HG02678 (cell line): Measurements from ENCODE around the gene TDRD3.
"Not testable (repeated sequence)": the region's sequence is repeated elsewhere in the genome, so short reads cannot be mapped to it uniquely, and the experiment has no call there.

Experiments
- ATAC-seq: cut with Tn5 transposase; IDR thresholded peaks from one replicate; pipeline ENCODE4 v1.9.1; 2021; ENCODE audit warnings: mild to moderate bottlenecking, moderate library complexity; ENCODE audit not compliant: unreplicated experiment

The TDRD3 gene

DNA sequence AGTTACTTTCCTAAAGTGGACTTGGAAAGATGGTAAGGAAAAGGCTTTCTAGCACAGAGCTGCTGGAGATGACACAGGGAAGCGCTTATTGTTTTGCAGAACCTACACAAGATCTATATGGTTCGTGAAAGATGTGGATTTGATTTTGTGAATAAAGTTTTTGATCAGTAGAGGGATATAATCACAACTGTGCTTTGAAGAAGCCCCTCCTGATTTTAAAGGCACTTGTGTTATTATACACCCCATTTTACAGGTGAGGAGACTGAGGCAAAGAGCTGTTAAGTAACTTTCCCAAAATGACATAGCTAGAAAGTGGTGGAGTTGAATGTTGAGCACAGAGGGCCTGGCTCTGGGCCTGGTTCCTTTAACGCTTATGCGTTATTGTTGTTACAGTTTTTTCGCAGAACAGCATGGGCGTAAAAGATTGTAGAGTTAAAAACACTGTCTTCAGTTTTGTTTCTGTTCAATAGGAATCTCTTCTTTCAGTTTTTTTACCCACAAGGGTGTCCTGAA is 1.4 kb downstream of the TDRD3 start:
- no peak for ATAC-seq

DNA sequence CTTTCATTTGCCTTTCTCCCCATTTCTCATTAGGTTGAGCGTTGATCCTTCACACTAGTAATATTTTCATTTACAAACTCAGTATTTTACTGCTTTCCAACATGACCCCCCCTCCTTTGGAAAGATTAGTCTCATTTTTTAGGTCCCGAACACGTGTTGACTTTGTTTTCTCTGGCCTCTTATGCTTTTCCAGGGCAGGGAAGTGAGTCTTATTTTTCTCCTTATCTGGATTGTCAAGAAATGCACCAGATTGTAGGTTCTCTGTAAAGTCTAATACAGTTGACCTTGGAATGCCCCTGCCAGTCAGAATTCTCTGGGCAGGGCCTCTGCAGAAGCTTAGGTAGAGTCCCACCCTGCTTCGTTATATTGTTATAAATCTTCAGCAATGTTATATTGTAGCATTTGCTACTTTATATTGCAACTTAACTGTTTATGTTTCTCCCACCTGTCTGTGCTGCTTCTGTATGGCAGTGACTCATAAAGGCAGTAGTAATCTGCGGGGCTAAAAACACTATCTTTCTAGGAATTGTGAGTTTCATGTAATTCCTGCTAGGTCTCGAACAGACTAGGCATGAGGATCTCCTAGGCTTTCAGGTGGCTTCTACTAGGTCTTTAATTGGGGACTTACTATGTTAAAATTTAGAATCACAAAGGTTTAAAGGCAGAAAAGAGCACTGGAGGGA is 2.0 kb downstream of the TDRD3 start:
- no peak for ATAC-seq

DNA sequence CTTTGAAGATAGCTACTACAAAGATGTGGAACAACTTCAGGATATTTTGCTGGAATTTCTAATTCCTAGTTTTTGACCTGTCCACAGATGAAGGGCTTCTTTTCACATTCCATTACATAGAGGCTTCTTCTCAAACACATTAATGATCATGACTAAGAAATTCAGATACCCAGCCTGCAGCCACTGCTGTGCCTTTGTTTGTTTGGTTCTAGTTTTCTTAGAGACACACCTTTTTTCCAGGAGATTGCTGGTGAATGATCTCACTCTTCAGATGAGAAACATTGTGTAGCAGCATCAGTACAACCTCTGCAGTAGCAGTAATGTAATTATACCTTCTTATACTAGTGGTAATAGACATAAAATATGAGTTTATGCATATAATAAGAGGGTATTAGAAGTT is 5.0 kb downstream of the TDRD3 start:
- ATAC-seq: no peak

DNA sequence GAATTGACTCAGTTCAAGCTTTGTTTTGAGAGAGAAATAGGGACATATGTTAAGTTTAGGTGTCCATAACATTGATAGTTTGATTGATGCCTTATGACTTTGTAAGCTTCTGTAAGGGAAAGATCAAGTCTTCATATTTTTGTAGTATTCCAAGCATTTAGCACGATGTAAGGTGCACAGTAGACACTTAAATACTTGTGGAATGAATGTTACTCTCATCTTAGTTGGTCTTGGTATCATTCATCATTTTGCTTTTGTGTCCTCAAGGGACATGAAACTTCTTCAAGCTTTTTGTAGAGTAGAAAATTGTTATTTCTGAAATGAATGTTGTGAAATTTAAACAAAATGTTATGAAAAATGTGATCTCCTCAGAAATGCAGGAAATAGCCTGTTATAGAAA is 10.1 kb downstream of the TDRD3 start:
- no peak for ATAC-seq

- not testable (repeated sequence) for ATAC-seq
These were observed 10.8 kb downstream of the TDRD3 start for GRCh38 chr13:60407852-60408251.

DNA sequence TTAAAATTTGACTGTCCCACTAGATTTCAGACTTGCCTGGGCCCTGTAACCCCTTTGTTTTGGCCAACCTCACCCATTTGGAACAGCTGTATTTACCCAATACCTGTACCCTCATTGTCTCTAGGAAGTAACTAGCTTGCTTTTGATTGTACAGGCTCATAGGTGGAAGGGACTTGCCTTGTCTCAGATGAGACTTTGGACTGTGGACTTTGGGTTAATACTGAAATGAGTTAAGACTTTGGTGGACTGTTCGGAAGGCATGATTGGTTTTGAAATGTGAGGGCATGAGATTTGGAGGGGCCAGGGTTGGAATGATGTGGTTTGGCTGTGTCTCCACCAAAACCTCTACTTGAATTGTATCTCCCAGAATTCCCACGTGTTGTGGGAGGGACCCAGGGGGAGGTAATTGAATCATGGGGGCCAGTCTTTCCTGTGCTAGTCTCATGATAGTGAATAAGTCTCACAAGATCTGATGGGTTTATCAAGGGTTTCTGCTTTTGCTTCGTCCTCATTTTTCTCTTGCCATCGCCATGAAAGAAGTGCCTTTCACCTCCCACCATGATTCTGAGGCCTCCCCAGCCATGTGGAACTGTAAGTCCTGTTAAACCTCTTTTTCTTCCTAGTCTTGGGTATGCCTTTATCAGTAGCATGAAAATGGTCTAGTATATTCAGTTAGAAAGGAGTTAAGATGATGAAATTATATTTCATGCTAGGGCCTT is 12.7 kb downstream of the TDRD3 start:
- not testable (repeated sequence) for ATAC-seq

GRCh38 chr13:60410299-60410698 is 13.3 kb downstream of the TDRD3 start:
- ATAC-seq: no peak

GRCh38 chr13:60411464-60411863 is 14.4 kb downstream of the TDRD3 start:
- ATAC-seq: no peak

- no peak for ATAC-seq
These were observed 15.0 kb downstream of the TDRD3 start for GRCh38 chr13:60411983-60412382.

- ATAC-seq: no peak
These were observed 16.0 kb downstream of the TDRD3 start for GRCh38 chr13:60412909-60413616.

DNA sequence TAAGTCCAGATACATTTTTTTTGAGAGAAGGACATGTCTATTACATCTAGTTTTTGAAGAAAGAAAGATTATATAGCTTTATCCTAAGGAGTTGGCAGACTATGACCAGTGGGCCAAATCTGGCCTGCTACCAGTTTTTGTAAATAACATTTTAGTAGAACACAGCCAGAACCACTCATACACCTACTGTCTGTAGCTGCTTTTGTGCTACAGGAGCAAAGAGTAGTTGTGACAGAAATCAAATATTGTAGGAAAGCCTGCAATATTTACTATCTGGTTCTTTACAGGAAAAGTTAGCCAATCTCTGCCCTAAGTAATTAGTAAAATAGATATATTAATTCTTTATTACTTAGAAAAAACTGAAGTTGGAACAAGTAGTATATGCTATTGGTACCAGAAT is 17.2 kb downstream of the TDRD3 start:
- ATAC-seq: no peak

DNA sequence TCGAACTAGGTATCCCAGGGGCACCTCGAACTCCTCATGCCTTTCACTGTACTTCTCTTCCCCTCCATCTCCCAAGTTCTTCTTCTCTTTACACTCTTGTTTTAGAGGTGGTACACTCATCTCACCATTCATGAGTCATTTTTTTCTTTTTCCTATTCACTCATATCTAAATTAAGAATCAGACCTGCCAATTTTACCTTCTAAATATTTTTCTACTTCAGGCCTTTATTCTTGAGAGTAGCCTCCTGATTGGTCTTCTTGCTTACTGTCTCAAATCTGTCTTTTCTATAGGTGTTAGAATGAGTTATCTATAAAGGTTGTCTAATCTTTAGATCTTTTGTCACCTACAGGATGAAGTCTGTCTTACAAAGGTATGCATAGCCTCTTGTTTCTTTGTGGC is 20.7 kb downstream of the TDRD3 start:
- ATAC-seq: no peak

DNA sequence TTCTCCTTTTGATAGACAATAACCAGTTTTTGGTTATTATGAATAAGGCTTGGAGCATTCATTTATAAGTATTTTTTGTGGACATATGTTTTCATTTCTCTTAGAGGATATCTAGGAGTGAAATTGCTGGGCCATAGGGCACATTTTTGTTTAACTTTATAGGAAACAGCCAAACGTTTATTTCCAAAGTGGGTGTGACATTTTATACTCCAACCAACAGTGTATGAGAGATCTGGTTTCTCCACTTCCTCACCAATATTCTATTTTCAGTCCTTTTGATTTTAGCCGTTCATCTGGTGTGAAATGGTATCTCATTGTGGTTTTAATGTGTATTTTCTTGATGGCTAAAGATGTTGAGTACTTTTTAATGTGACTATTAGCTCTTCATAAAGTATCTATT is 21.9 kb downstream of the TDRD3 start:
- no peak for ATAC-seq

DNA sequence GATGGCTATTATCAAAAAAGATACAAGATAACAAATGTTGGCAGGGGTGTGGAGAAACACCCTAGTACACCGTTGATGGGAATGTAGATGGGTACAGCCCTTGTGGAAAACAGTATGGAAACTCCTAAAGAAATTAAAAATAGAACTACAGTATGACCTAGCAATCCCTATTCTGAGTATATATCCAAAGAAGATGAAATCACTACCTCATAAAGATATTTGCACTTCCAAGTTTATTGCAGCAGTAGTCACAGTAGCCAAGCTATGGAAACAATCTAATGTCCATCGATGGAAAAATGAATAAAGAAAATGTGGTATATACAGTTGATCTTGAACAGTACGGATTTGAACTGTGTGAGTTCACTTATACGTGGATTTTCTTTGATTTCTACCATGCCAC is 28.3 kb downstream of the TDRD3 start:
- no peak for ATAC-seq

GRCh38 chr13:60426075-60426474 is 29.1 kb downstream of the TDRD3 start:
- no peak for ATAC-seq

DNA sequence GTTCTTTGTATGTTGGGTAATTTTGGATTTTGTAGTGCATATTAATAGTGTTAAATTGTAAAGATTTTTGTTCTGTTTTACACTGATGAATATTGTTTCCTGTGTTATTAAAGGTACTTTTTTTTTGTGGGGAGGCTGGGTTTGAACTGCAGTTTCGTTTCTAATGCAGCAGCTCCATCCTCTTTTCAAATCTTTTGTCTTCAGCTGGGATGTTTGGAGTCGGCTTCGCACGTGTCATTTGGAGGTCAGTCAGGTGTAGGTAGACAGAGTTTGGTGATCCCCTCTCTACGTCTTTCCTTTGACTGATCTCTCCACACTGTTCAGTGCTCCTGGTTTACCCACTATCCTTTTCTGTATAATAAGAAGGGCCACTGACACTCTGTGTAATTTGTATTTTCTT is 30.3 kb downstream of the TDRD3 start:
- ATAC-seq: peak; percentile 57

DNA sequence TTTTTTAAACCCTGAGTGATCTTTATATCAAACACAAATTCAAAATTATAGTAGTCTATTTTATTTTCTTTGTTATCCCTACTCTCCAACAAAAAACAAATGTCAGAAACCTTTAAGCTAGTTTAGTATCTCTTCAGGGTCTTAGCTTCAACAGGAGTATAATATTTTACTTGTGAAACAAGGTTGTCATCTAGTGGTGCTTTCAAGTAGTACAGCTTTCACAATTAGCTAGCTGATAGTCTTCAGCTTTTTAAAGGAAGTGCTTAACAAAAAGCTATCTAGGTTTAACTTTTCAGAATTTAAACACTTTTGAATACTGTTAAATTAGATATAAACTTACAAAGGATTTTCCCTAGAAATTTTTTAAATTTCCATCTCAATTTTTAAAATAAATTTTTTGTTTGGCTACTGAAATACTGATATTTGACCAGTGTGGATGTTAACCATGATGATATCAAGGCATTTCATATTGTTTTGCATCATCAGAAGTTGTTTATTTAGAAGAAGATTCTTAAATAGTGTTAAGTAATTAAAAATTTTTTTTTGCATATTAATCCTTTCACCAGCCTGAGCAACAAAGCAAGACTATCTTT is 34.2 kb downstream of the TDRD3 start:
- ATAC-seq: peak; percentile 70

- ATAC-seq: no peak
These were observed 36.5 kb downstream of the TDRD3 start for GRCh38 chr13:60433505-60433904.

DNA sequence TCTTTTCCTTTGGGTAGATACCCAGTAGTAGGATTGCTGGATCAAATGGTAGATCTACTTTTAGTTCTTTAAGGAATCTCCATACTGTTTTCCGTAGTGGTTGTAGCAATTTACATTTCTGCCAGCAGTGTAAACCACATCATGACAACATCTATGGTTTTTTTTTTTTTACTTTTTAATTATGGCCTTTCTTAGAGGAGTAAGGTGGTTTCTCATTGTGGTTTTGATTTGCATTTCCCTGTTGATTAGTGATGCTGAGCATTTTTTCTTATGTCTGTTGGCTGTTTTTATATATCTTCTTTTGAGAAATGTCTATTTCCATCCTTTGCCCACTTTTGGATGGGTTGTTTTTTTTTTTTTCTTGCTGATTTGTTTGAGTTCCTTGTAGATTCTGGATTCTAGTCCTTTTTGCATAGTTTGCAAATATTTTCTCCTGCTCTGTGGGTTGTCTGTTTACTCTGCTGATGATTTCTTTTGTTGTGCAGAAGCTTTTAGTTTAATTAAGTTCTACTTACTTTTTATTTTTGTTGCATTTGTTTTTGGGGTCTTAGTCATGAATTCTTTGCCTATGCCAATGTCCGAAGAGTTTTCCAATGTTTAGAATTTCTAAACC is 38.8 kb downstream of the TDRD3 start:
- ATAC-seq: peak; percentile 55

GRCh38 chr13:60439201-60439600 is 42.2 kb downstream of the TDRD3 start:
- ATAC-seq: no peak

- ATAC-seq: no peak
These were observed 44.7 kb downstream of the TDRD3 start for GRCh38 chr13:60441761-60442160.
